K562 (cell line): Measurements from ENCODE around the gene BCAN. TPM values are rescaled to one million over a fixed set of nuclear protein-coding genes. Genes with fewer than 3 reads are reported as not detected.

Source experiments
- ARHGAP35 ChIP-seq: fragments of 450-650 bp; IDR thresholded peaks from 2 replicates; pipeline ENCODE4 v1.6.1; 2018; ENCODE audit not compliant: partially characterized antibody
- ASH1L ChIP-seq: fragments of 450-650 bp; IDR thresholded peaks from 2 replicates; pipeline ENCODE4 v1.6.1; 2018; ENCODE audit warnings: borderline replicate concordance, mild to moderate bottlenecking, low read depth; ENCODE audit not compliant: partially characterized antibody
- DEAF1 ChIP-seq: fragments of 450-650 bp; formaldehyde crosslinking; IDR thresholded peaks from 2 replicates; pipeline ENCODE4 v1.4.0; 2020; ENCODE audit warnings: mild to moderate bottlenecking, moderate library complexity
- E2F5 ChIP-seq: sonication (generic); formaldehyde crosslinking; IDR thresholded peaks from 2 replicates; pipeline ENCODE4 v1.8.0; 2022; ENCODE audit warnings: mild to moderate bottlenecking, missing genetic modification reagents
- GATAD2A ChIP-seq: fragments of 450-650 bp; IDR thresholded peaks from 2 replicates; pipeline ENCODE4 v1.6.1; 2017
- GTF2A2 ChIP-seq: IDR thresholded peaks from 2 replicates; pipeline ENCODE4 v1.6.1; 2016; ENCODE audit warnings: mild to moderate bottlenecking, missing genetic modification characterization, missing compliant biosample characterization
- HCFC1 ChIP-seq: IDR thresholded peaks from 2 replicates; pipeline ENCODE4 v1.6.1; 2012; ENCODE audit warnings: low read depth, low read length, improper control_type of control experiment
- KAT2B ChIP-seq: IDR thresholded peaks from one replicate; pipeline ENCODE4 v1.6.1; 2012; ENCODE audit warnings: low read depth, mild to moderate bottlenecking, control low read depth, inconsistent platforms, low read length, moderate library complexity
- KHSRP ChIP-seq: fragments of 450-650 bp; IDR thresholded peaks from 2 replicates; pipeline ENCODE4 v1.6.1; 2017
- NR1H2 ChIP-seq: sonication (generic); formaldehyde crosslinking; IDR thresholded peaks from 2 replicates; pipeline ENCODE4 v1.4.0; 2020; ENCODE audit warnings: mild to moderate bottlenecking, missing genetic modification reagents
- RNF2 ChIP-seq: sonication (generic); IDR thresholded peaks from 2 replicates; pipeline ENCODE4 v1.6.1; 2016
- RNF219 ChIP-seq: fragments of 250-450 bp; sonication (Bioruptor Pico); IDR thresholded peaks from 2 replicates; pipeline ENCODE4 v1.5.0; 2022; ENCODE audit warnings: mild to moderate bottlenecking
- TFAP4 ChIP-seq: sonication (generic); formaldehyde crosslinking; IDR thresholded peaks from 2 replicates; pipeline ENCODE4 v1.8.0; 2022; ENCODE audit warnings: missing genetic modification reagents, mild to moderate bottlenecking, moderate library complexity, borderline replicate concordance
- ZBTB1 ChIP-seq: sonication (generic); formaldehyde crosslinking; IDR thresholded peaks from 2 replicates; pipeline ENCODE4 v1.8.1; 2023; ENCODE audit warnings: missing genetic modification reagents, low read depth, mild to moderate bottlenecking, borderline replicate concordance
- ZBTB7A ChIP-seq: IDR thresholded peaks from 2 replicates; pipeline ENCODE4 v1.6.1; 2011; ENCODE audit warnings: low read depth, mild to moderate bottlenecking, low read length, moderate library complexity, borderline replicate concordance; ENCODE audit not compliant: control insufficient read depth
- ZMIZ1 ChIP-seq, 2 experiments: fragments of 150-350 bp in 1 of 2; IDR thresholded peaks; 2 replicates each; pipeline ENCODE4 v1.6.1; 2012 to 2016; ENCODE audit warnings: low read depth in 2 of 2, low read length in 2 of 2, mild to moderate bottlenecking in 1 of 2, moderate library complexity in 1 of 2
- polyA plus RNA-seq, 8 experiments: library from polyadenylated mRNA; depleted of rRNA in 4 of 8; stranded (reverse) in 5 of 8; unstranded in 3 of 8; fragments of >200 nt; fragmentation: Nextera tagmentation in 2 of 8; fragmentation: Illumina TruSeq in 1 of 8; extraction: Ambion mirVana in 2 of 8; extraction: Trizol in 1 of 8; gene quantifications; 2 replicates each; pipeline versions ENCODE4 v1.2.1 to v1.2.3, GENCODE V29; 2011 to 2014; ENCODE audit warnings: inconsistent platforms in 1 of 8, missing spikeins in 1 of 8
- total RNA-seq, 7 experiments: library from RNA; depleted of rRNA in 6 of 7; stranded (reverse); fragments of >200 nt in 6 of 7; fragmentation: Illumina TruSeq in 2 of 7; extraction: Trizol in 2 of 7; gene quantifications; 2 replicates each; pipeline versions ENCODE4 v1.2.1 to v1.2.3, GENCODE V29; 2011 to 2021; ENCODE audit warnings: low replicate concordance in 1 of 7

The BCAN gene
- total and polyA plus RNA-seq, 9 of the 15 experiments (the other 6 are each of a cell fraction or from before 2014, with no cell fraction given), result 0.04 to 0.33 (median 0.14) TPM; not detected in 5

- TF ChIP-seq HCFC1 (peak; percentile 67), ASH1L (peak; percentile 39), ZMIZ1 (IDR thresholded peaks at IDR 0.05; ENCODE audit: low read depth in 2 of 2, low read length in 2 of 2) (peak in 1 of 2 experiments; percentile 82; a peak in 2 of 4 replicates), ZBTB7A (peak; percentile 91; the same call in 1 of the 2 replicates), GTF2A2 (tag) (no peak), RNF2 (peak; percentile 92), RNF219 (CRISPR knock-in tag) (no peak), ARHGAP35 (no peak), NR1H2 (CRISPR knock-in tag) (no peak; the same call in 1 of the 2 replicates), TFAP4 (CRISPR knock-in tag) (peak; percentile 88), KHSRP (no peak), GATAD2A (no peak), E2F5 (peak; percentile 77; the same call in 1 of the 2 replicates), ZBTB1 (CRISPR knock-in tag) (no peak; the same call in 1 of the 2 replicates), DEAF1 (peak; percentile 84), KAT2B (peak; percentile 90)
Measured at GRCh38 chr1:156659988-156660751, 18.3 kb downstream of the BCAN start (continued).
